ENCODE results near the gene COQ3. TPM values are rescaled to one million over a fixed set of nuclear protein-coding genes. Genes with fewer than 3 reads are reported as not detected.

Gene COQ3
- total RNA-seq, 1 donor from 2014 or later: 7.4 TPM

DNA sequence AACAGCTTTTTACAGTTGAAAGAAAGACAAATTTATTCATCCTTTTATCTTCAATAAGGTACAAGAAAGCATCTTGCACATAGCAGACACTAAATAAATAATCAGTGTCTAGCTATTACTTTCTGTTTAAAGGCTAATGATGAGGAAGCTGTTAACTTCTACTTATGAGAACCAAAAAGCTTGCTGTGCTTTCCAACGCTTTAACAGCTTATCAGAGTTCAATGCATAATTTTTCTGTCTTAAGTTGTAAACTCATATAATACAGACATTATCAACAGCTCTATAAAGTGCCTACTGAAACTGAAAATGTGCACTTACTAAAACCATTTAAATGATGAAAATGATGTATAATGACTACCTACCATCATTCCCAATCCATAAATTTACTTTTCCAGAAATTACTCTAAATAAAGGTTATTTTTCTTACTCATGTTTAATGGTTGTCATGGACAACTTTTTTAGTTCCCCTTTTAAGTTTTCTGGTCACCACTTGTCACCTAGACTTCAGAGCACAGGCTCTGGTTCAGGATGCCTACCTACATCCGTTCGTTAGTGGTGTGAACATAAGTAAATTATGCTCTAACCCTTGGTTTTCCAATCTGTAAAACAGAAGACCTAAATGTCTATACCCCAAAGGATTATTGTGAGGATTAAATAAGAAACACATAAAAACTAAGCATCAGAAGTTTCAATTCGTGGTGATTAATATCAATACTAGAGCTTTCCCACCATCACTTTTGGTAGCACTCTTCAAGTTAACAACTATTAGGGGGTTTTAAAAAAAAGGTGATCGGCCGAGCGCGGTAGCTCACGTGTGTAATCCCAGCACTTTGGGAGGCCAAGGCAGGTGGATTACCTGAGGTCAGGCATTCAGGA lies 23.1 kb upstream of the COQ3 start:
- Histone ChIP-seq H3K36me3 (ENCODE audit: control insufficient read depth, insufficient read depth, low read length) (peaks cover 3% of the 10 kb centered on the region), H3K4me3 (ENCODE audit: low read depth, low read length) (no peak overlapping the region), H3K27me3 (ENCODE audit: control insufficient read depth, insufficient read depth, low read length) (no peaks in the 10 kb centered on the region)
- no peak for FAIRE-seq
- DNase-seq (ENCODE audit: low read depth): no peak
- TF ChIP-seq, protein P1, sequence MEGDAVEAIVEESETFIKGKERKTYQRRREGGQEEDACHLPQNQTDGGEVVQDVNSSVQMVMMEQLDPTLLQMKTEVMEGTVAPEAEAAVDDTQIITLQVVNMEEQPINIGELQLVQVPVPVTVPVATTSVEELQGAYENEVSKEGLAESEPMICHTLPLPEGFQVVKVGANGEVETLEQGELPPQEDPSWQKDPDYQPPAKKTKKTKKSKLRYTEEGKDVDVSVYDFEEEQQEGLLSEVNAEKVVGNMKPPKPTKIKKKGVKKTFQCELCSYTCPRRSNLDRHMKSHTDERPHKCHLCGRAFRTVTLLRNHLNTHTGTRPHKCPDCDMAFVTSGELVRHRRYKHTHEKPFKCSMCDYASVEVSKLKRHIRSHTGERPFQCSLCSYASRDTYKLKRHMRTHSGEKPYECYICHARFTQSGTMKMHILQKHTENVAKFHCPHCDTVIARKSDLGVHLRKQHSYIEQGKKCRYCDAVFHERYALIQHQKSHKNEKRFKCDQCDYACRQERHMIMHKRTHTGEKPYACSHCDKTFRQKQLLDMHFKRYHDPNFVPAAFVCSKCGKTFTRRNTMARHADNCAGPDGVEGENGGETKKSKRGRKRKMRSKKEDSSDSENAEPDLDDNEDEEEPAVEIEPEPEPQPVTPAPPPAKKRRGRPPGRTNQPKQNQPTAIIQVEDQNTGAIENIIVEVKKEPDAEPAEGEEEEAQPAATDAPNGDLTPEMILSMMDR (IDR thresholded peaks at IDR 0.05; ENCODE audit: insufficient read depth, low read length, severe bottlenecking): no peak

DNA sequence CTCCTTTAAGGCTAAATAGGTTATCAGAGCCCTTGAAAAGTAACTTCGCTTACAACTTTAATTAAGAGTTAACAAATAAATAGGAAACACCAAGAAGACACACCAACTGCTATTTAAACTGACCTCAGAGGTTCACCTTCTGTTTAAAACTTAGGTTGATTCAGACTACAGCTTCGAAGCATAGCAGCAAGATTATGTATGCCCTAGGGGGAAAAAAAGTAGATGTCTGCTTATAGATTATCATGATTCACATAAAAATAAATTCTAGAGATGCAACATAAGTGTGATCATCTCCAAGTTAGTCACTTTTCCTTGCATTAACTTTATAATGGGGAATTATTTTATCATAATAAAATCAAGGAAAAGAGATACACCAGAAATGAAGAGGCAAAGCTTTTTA lies 22.2 kb upstream of the COQ3 start:
- TF ChIP-seq, protein P1 (IDR thresholded peaks at IDR 0.05; ENCODE audit: insufficient read depth, low read length, severe bottlenecking): no peak
- H3K4me3 ChIP-seq (ENCODE audit: low read depth, low read length): no peak overlapping the region
- DNase-seq (ENCODE audit: low read depth) (peak; percentile 16), FAIRE-seq (no peak)
- peaks cover 5% of the 10 kb centered on the region for H3K36me3 ChIP-seq (ENCODE audit: control insufficient read depth, insufficient read depth, low read length)
- no peaks in the 10 kb centered on the region for H3K27me3 ChIP-seq (ENCODE audit: control insufficient read depth, insufficient read depth, low read length)

DNA sequence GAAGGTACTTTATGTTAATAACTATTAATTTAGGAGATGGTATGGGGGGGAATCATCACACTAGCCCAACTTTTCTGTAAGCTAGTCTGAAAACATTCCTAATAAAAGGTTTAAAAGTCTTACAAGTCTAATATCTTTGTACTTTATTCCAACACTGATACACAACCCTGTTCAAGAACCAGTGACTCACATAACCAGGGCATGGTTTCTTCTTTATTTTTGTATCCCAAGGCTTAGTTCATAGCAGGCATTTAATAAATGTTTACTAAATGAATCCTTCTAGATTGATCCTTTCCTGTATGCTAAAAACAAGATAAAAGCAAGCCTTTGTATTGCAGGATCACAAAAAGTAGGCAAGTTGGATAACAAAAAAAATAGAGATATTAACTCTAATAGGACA lies 21.5 kb upstream of the COQ3 start:
- FAIRE-seq (no peak), DNase-seq (ENCODE audit: low read depth) (no peak)
- peaks cover 5% of the 10 kb centered on the region for H3K36me3 ChIP-seq (ENCODE audit: control insufficient read depth, insufficient read depth, low read length)
- H3K4me3 ChIP-seq (ENCODE audit: low read depth, low read length): no peak overlapping the region
- TF ChIP-seq, protein P1 (IDR thresholded peaks at IDR 0.05; ENCODE audit: insufficient read depth, low read length, severe bottlenecking): no peak
- H3K27me3 ChIP-seq (ENCODE audit: control insufficient read depth, insufficient read depth, low read length): no peaks in the 10 kb centered on the region

DNA sequence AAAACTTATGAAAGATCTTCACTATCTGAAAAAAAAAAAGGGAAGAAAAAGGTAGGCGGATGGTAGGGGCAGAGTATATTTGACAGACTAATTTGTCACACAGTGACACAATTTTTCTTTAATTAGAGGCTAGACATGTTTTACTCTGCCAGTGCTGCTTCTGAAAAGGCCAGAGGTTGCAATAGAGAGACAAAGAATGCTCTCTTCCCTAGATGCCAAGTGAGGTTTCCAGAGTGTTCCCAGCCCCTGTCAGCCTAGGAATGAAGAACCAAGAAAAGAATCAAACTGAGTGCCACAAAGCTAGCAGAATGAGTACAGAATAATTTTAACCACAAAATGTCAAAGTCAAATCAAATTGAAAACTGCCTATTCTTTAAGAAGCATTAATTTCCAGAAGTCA lies 18.1 kb upstream of the COQ3 start:
- TF ChIP-seq, protein P1 (IDR thresholded peaks at IDR 0.05; ENCODE audit: insufficient read depth, low read length, severe bottlenecking): no peak
- Histone ChIP-seq H3K36me3 (ENCODE audit: control insufficient read depth, insufficient read depth, low read length) (peaks cover 10% of the 10 kb centered on the region), H3K27me3 (ENCODE audit: control insufficient read depth, insufficient read depth, low read length) (no peaks in the 10 kb centered on the region), H3K4me3 (ENCODE audit: low read depth, low read length) (no peak overlapping the region)
- FAIRE-seq (no peak), DNase-seq (ENCODE audit: low read depth) (no peak)

DNA sequence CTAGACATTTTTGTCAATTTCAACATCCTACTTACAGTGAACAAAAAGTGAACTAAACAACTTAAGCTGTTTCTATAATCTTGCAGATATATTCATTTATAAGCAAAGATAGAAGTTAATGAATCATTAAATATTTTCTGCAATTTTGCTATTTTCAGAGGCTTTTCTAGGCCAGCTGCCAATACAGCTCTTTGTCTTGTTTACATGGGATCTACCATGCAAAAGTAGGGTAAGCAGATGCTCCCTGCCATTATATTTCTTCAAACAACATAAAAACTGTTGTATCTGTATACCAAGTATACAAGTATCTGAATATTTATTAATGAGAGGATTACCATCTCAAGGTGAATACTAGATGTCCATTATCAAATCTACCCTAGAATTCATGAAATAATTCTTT lies 15.7 kb upstream of the COQ3 start:
- DNase-seq (ENCODE audit: low read depth) (no peak), FAIRE-seq (no peak)
- Histone ChIP-seq H3K36me3 (ENCODE audit: control insufficient read depth, insufficient read depth, low read length) (peaks cover 14% of the 10 kb centered on the region), H3K27me3 (ENCODE audit: control insufficient read depth, insufficient read depth, low read length) (no peaks in the 10 kb centered on the region), H3K4me3 (ENCODE audit: low read depth, low read length) (no peak overlapping the region)
- TF ChIP-seq, protein P1 (IDR thresholded peaks at IDR 0.05; ENCODE audit: insufficient read depth, low read length, severe bottlenecking): no peak
